ENCODE measurements around the gene FRMD5.

Gene FRMD5

GRCh38 chr15:43931790-43932435 is 263.2 kb downstream of the FRMD5 start:
- no peak for DNase-seq (ENCODE audit: low read depth)
- no peak overlapping the region for H3K4me3 ChIP-seq (ENCODE audit: low read length)
- TF ChIP-seq, protein P1, sequence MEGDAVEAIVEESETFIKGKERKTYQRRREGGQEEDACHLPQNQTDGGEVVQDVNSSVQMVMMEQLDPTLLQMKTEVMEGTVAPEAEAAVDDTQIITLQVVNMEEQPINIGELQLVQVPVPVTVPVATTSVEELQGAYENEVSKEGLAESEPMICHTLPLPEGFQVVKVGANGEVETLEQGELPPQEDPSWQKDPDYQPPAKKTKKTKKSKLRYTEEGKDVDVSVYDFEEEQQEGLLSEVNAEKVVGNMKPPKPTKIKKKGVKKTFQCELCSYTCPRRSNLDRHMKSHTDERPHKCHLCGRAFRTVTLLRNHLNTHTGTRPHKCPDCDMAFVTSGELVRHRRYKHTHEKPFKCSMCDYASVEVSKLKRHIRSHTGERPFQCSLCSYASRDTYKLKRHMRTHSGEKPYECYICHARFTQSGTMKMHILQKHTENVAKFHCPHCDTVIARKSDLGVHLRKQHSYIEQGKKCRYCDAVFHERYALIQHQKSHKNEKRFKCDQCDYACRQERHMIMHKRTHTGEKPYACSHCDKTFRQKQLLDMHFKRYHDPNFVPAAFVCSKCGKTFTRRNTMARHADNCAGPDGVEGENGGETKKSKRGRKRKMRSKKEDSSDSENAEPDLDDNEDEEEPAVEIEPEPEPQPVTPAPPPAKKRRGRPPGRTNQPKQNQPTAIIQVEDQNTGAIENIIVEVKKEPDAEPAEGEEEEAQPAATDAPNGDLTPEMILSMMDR (conservative IDR thresholded peaks at IDR 0.05; ENCODE audit: low read depth, low read length): no peak

- TF ChIP-seq, protein P1 (conservative IDR thresholded peaks at IDR 0.05; ENCODE audit: low read depth, low read length): no peak
Observed at GRCh38 chr15:43931119-43931518, 264.0 kb downstream of the FRMD5 start.

DNA sequence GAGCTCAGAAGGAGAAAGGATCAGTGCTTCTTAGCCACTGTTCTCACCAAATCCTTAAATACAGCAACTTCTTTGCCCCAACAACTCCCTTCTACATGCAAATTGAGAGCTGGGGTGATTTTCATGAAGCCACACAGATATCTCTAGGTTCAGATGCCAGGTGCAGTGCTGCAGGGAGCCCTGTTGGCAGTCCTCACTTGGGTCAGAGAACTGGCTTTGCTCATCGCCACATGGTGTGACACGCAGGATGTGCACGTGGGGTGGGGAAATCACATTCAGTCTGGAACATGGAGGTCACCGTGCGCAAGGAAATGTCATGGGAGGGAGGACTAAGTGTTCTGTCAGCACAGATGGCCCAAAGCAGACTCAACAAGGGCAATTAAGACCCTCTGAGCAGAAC is 264.5 kb downstream of the FRMD5 start:
- TF ChIP-seq, protein P1 (conservative IDR thresholded peaks at IDR 0.05; ENCODE audit: low read depth, low read length): no peak
- no peak for DNase-seq (ENCODE audit: low read depth)
- no peak overlapping the region for H3K4me3 ChIP-seq (ENCODE audit: low read length)

More at GRCh38 chr15:43931119-43931518, 264.0 kb downstream of the FRMD5 start:
- H3K4me3 ChIP-seq (ENCODE audit: low read length): no peak overlapping the region
- DNase-seq (ENCODE audit: low read depth): no peak

- no peak for DNase-seq (ENCODE audit: low read depth)
- H3K4me3 ChIP-seq (ENCODE audit: low read length): no peak overlapping the region
- TF ChIP-seq, protein P1 (conservative IDR thresholded peaks at IDR 0.05; ENCODE audit: low read depth, low read length): no peak
Observed at GRCh38 chr15:43930079-43930478, 265.0 kb downstream of the FRMD5 start.

- DNase-seq (ENCODE audit: low read depth): no peak
- H3K4me3 ChIP-seq (ENCODE audit: low read length): no peak overlapping the region
- TF ChIP-seq, protein P1 (conservative IDR thresholded peaks at IDR 0.05; ENCODE audit: low read depth, low read length): no peak
Observed at GRCh38 chr15:43928152-43928551, 266.9 kb downstream of the FRMD5 start.

GRCh38 chr15:43927203-43927602 is 267.9 kb downstream of the FRMD5 start:
- TF ChIP-seq, protein P1 (conservative IDR thresholded peaks at IDR 0.05; ENCODE audit: low read depth, low read length): no peak
- no peak overlapping the region for H3K4me3 ChIP-seq (ENCODE audit: low read length)
- no peak for DNase-seq (ENCODE audit: low read depth)

DNA sequence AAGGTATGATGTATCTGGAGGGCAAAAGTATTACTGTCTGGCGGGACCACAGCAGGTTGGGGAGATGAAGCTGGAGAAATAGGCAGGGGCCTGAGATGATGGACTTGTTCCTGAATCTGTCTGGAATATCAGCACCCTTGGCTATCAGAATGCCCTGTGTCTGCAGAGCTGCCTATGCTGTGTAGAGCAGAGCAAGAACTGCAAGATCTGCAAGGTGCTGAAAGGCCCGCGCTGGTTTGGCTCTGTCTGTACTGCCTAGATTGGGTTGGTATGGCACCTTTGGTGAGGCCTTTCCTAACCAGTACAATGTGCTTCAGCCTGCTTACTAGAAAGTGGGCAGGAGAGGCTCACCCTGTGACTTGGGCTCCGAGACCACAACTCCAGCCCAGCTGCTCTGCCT is 271.5 kb downstream of the FRMD5 start:
- H3K4me3 ChIP-seq (ENCODE audit: low read length): no peak overlapping the region
- no peak for DNase-seq (ENCODE audit: low read depth)
- TF ChIP-seq, protein P1 (conservative IDR thresholded peaks at IDR 0.05; ENCODE audit: low read depth, low read length): no peak

Data from retinal pigment epithelial cell (primary cell).